ENCODE measurements around the gene MTX2.

The MTX2 gene

GRCh38 chr2:176280867-176281658 lies 11.8 kb downstream of the MTX2 start:
- TF ChIP-seq TAF1 (IDR thresholded peaks at IDR 0.05; ENCODE audit: low read depth) = no peak
- no peak for TF ChIP-seq CEBPB (IDR thresholded peaks at IDR 0.05)
- no peak for TF ChIP-seq EGR1 (IDR thresholded peaks at IDR 0.05)
- no peak for TF ChIP-seq REST (IDR thresholded peaks at IDR 0.05; ENCODE audit: low read depth)
- TF ChIP-seq USF1 (IDR thresholded peaks at IDR 0.05) = no peak
- no peak for TF ChIP-seq NFIC (IDR thresholded peaks at IDR 0.05)
- no peak for TF ChIP-seq MAX (IDR thresholded peaks at IDR 0.05)
- TF ChIP-seq FOXM1 (IDR thresholded peaks at IDR 0.05; ENCODE audit: borderline replicate concordance, low read depth) = no peak
- TF ChIP-seq TEAD4 (IDR thresholded peaks at IDR 0.05) = no peak
- no peak for TF ChIP-seq TCF12 (IDR thresholded peaks at IDR 0.05; ENCODE audit: low read depth)
- no peak for TF ChIP-seq CREB1 (IDR thresholded peaks at IDR 0.05; ENCODE audit: low read depth)
- no peak for TF ChIP-seq RAD21 (IDR thresholded peaks at IDR 0.05; ENCODE audit: low read depth)
- no peak for TF ChIP-seq EP300 (IDR thresholded peaks at IDR 0.05; ENCODE audit: borderline replicate concordance)
- TF ChIP-seq ZBTB7A (IDR thresholded peaks at IDR 0.05; ENCODE audit: low read depth) = no peak
- TF ChIP-seq YY1 (IDR thresholded peaks at IDR 0.05; ENCODE audit: low read depth) = no peak

GRCh38 chr2:176283291-176284068 lies 14.2 kb downstream of the MTX2 start:
- TF ChIP-seq TCF12 (IDR thresholded peaks at IDR 0.05; ENCODE audit: low read depth) (no peak), TAF1 (IDR thresholded peaks at IDR 0.05; ENCODE audit: low read depth) (no peak), ZBTB7A (IDR thresholded peaks at IDR 0.05; ENCODE audit: low read depth) (no peak), YY1 (IDR thresholded peaks at IDR 0.05; ENCODE audit: low read depth) (no peak), CREB1 (IDR thresholded peaks at IDR 0.05; ENCODE audit: low read depth) (no peak), USF1 (IDR thresholded peaks at IDR 0.05) (no peak), NFIC (IDR thresholded peaks at IDR 0.05) (no peak), EP300 (IDR thresholded peaks at IDR 0.05; ENCODE audit: borderline replicate concordance) (no peak)

GRCh38 chr2:176284461-176285049 lies 15.3 kb downstream of the MTX2 start:
- no peak for TF ChIP-seq RAD21 (IDR thresholded peaks at IDR 0.05; ENCODE audit: low read depth)
- TF ChIP-seq CEBPB (IDR thresholded peaks at IDR 0.05) = no peak
- no peak for TF ChIP-seq EP300 (IDR thresholded peaks at IDR 0.05; ENCODE audit: borderline replicate concordance)
- TF ChIP-seq MAX (IDR thresholded peaks at IDR 0.05) = no peak
- TF ChIP-seq TEAD4 (IDR thresholded peaks at IDR 0.05) = no peak
- TF ChIP-seq CREB1 (IDR thresholded peaks at IDR 0.05; ENCODE audit: low read depth) = no peak
- TF ChIP-seq EGR1 (IDR thresholded peaks at IDR 0.05) = no peak
- no peak for TF ChIP-seq NFIC (IDR thresholded peaks at IDR 0.05)
- TF ChIP-seq TAF1 (IDR thresholded peaks at IDR 0.05; ENCODE audit: low read depth) = no peak
- TF ChIP-seq YY1 (IDR thresholded peaks at IDR 0.05; ENCODE audit: low read depth) = no peak
- TF ChIP-seq ZBTB7A (IDR thresholded peaks at IDR 0.05; ENCODE audit: low read depth) = no peak
- no peak for TF ChIP-seq FOXM1 (IDR thresholded peaks at IDR 0.05; ENCODE audit: borderline replicate concordance, low read depth)
- TF ChIP-seq USF1 (IDR thresholded peaks at IDR 0.05) = no peak
- no peak for TF ChIP-seq REST (IDR thresholded peaks at IDR 0.05; ENCODE audit: low read depth)
- TF ChIP-seq TCF12 (IDR thresholded peaks at IDR 0.05; ENCODE audit: low read depth) = no peak

- TF ChIP-seq NFIC (IDR thresholded peaks at IDR 0.05) (no peak), MAX (IDR thresholded peaks at IDR 0.05) (no peak), CEBPB (IDR thresholded peaks at IDR 0.05) (no peak), TAF1 (IDR thresholded peaks at IDR 0.05; ENCODE audit: low read depth) (no peak), CREB1 (IDR thresholded peaks at IDR 0.05; ENCODE audit: low read depth) (no peak), REST (IDR thresholded peaks at IDR 0.05; ENCODE audit: low read depth) (no peak), FOXM1 (IDR thresholded peaks at IDR 0.05; ENCODE audit: borderline replicate concordance, low read depth) (no peak), ZBTB7A (IDR thresholded peaks at IDR 0.05; ENCODE audit: low read depth) (no peak)
Measured at GRCh38 chr2:176285321-176285720, 16.1 kb downstream of the MTX2 start.
